Stimulated activated CD4-positive, alpha-beta T cell treated with anti-CD3 and anti-CD28 coated beads, Interleukin-12 subunit alpha, Interleukin-12 subunit beta, amount 100 ng/mL, for 48 hours (primary cell): ENCODE measurements around the gene PRAMEF7.
"Not testable (repeated sequence)": the region's sequence is repeated elsewhere in the genome, so short reads cannot be mapped to it uniquely, and the experiment has no call there.

Experiments
- DNase-seq, 3 donors: peaks; one replicate each; pipeline ENCODE4 v3.0.0-alpha.2; 2020; ENCODE audit warnings: low read depth in 2 of 3, low spot score in 1 of 3

PRAMEF7 gene

DNA sequence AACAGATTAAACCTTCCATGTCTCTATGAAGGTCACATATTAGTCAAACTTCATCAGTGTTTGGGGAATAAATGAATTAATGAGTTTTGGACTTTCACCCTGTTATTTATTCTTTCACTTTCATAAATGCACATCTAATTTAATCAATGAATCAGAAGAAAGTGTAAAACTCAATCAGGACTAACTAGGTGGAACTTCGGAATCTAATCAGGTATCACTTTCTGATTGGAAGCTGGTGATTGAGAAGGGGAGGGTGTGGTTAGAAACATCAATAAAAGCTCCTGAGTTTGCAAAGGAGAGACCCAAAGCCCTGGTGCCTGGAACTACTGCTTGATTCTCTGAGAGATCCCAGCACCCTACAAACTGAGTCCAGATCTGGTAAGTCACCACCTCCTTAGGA is at the start of gene PRAMEF7:
PRAMEF7 (plus strand) TSS at position 301 of the 400 bp plus-strand sequence. CDS start 1,083 bp downstream, outside the sequence.
- DNase-seq, result not testable (repeated sequence)

DNA sequence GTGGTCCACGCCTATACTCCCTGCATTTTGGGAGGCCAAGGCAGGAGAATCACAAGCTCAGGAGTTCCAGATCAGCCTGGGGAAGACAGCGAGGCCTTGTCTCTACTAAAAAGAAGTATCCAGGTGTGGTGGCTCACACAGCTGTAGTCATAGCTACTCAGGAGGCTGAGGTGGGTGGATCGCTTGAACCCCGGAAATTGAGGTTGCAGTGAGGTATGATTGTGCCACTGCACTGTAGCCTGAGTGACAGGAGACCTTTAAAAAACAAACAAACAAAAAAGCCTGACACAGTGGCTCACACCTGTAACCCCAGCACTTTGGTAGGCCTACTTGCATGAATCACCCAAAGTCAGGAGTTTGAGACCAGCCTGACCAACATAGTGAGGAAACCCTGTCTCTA is 38.0 kb upstream of the PRAMEF7 start:
- not testable (repeated sequence) for DNase-seq

DNA sequence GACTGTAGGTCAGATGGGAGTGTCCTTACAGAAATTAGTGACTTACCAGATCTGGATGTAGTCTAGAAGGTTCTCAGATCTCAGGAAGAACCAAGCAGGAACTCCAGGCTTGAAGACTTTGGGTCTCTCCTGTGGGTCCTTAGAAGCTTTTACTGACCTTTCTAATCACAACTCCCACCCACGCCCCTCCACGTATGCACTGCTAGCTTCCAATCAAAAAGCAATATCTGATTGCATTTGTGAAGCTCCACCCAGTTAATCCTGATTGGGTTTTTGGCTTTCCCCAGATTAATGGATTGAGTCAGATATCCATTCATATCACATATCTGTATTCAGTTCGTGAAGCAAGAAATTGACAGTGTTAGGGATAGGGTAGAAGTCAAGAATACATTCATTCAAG is 30.3 kb upstream of the PRAMEF7 start, which contains the start of gene PRAMEF4:
PRAMEF4 (minus strand) TSS at position 101 of the 400 bp plus-strand sequence. CDS start 2,807 bp downstream, outside the sequence.
- DNase-seq, result not testable (repeated sequence)

DNA sequence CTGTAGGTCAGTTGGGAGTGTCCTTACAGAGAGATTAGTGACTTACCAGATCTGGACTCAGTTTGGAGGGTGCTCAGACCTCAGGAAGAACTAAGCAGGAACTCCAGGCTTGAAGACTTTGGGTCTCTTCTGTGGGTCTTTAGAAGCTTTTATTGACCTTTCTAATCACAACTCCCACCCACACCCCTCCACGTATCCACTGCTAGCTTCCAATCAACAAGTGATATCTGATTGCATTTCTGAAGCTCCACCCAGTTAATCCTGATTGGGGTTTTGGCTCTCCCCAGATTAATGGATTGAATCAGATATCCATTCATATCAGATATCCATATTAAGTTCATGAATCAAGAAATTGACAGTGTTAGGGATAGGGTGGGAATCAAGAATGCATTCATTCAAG is 18.2 kb upstream of the PRAMEF7 start, which contains the start of gene PRAMEF10:
PRAMEF10 (minus strand) TSS at position 101 of the 400 bp plus-strand sequence. CDS start 2,423 bp downstream, outside the sequence.
- DNase-seq, result not testable (repeated sequence)

DNA sequence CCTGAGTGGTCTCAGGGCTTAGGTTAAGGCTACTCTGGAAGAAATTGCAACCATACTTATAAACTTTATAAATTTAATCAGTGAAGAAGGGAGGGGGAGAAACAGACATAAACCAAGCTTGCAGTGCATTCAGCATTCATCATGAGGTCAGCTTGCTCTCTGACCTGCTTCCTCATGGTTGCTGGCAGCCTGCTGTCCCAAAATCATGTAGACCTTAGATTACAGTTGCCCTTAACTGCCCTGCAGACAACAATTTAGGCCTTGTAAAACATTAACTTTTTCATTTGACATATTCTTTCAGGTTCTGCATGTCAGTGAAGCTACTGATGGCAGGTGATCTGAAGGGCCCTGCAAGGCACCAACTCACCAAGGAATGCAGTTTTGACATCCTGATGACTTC is 17.2 kb upstream of the PRAMEF7 start:
- not testable (repeated sequence) for DNase-seq

DNA sequence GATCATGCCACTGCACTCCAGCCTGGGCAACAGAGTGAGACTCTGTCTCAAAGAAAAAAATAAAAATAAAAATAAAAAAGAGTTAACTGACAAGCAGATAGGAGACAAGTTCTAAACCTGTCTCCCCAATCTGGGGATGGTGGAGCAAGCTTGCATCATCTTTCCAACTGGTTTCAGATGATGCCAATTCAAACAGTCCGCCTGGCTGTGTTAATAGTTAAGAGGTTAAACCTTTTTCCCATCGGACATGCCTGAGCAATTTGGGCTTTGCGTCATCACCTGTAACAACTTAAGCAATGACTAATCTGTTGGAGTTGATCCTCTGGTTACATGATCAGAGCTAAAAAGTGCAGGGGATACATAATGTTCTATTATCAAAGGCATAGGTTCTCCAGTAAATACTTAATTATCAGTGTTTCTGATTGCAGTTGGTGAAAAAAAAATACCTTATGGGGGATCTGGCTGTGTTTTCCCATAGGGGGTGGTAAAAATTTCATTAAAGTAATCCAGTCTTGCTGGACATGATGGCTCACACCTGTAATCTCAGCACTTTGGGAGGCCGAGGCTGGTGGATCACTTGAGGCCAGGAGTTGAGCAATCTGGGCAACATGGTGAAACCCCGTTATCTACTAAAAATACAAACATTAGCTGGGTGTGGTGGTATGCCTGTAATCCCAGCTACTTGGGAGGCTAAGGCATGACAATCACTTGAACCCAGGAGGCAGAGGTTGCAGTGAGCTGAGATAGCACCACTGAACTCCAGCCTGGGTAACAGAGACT is 12.4 kb upstream of the PRAMEF7 start:
- not testable (repeated sequence) for DNase-seq

GRCh38 chr1:12921749-12922148 is 5.3 kb downstream of the PRAMEF7 start:
- not testable (repeated sequence) for DNase-seq

GRCh38 chr1:12924368-12924767 is 8.0 kb downstream of the PRAMEF7 start:
- not testable (repeated sequence) for DNase-seq

GRCh38 chr1:12947480-12947879 is 31.1 kb downstream of the PRAMEF7 start, which contains the start of gene PRAMEF6:
PRAMEF6 (minus strand) TSS chr1:12947580; CDS start chr1:12942518, 5,062 bp downstream.
- DNase-seq, result not testable (repeated sequence)
